HG02885 (cell line): ENCODE results near the gene TRNP1.
"Not testable (repeated sequence)": the region's sequence is repeated elsewhere in the genome, so short reads cannot be mapped to it uniquely, and the experiment has no call there.

ENCODE experiments used
- ATAC-seq: cut with Tn5 transposase; IDR thresholded peaks from one replicate; pipeline ENCODE4 v1.9.1; 2021; ENCODE audit warnings: mild to moderate bottlenecking; ENCODE audit not compliant: unreplicated experiment, poor library complexity

Gene TRNP1

GRCh38 chr1:26971590-26971989 lies 21.9 kb upstream of the TRNP1 start:
- no peak for ATAC-seq

GRCh38 chr1:26972390-26972789 lies 21.1 kb upstream of the TRNP1 start:
- ATAC-seq: no peak

DNA sequence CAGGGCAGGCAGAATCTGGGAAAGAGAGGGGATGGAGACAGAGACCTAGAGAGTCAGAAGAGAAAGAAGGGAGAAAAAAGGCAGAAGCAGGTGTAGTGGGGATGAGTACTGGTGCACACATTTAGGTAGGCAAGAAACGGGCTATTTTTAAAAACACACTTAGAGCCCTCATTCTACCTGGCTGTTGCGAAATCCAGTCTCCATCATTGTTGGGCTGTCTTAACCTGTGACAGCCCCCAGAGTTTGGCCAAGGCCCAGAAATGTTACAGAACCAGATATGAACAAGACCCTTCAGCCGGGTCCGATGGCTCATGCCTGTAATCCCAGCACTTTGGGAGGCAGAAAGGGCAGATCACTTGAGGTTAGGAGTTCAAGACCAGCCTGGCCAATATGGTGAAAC lies 20.7 kb upstream of the TRNP1 start:
- no peak for ATAC-seq

- ATAC-seq: no peak
Measured at GRCh38 chr1:26976621-26977510, 16.6 kb upstream of the TRNP1 start.

DNA sequence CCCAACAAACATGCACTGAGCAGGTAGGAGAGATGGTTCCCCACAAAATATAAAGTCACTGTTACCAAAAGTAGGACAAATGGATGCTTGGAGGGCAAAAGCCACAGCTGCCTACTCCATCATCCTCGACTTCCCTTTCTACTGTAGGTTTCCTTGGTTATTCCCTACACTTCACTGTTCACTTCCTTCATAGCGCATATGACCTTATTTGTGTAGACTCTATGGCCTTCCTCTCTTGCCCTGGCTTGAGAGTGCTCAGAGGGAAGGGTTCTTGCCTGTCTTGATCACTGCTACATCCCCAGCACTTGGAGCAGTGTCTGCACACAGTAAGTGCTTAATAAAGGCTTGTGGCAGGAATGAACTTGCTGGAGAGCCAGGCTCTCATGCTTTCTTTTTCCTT lies 14.6 kb upstream of the TRNP1 start:
- no peak for ATAC-seq

- ATAC-seq: no peak
Measured at GRCh38 chr1:26981146-26981846, 12.2 kb upstream of the TRNP1 start.

- no peak for ATAC-seq
Measured at GRCh38 chr1:26983863-26984262, 9.6 kb upstream of the TRNP1 start.

- ATAC-seq: no peak
Measured at GRCh38 chr1:26984291-26984690, 9.2 kb upstream of the TRNP1 start.

GRCh38 chr1:26986658-26987057 lies 6.8 kb upstream of the TRNP1 start:
- ATAC-seq: no peak

- not testable (repeated sequence) for ATAC-seq
Measured at GRCh38 chr1:26989403-26990109, 3.9 kb upstream of the TRNP1 start.

DNA sequence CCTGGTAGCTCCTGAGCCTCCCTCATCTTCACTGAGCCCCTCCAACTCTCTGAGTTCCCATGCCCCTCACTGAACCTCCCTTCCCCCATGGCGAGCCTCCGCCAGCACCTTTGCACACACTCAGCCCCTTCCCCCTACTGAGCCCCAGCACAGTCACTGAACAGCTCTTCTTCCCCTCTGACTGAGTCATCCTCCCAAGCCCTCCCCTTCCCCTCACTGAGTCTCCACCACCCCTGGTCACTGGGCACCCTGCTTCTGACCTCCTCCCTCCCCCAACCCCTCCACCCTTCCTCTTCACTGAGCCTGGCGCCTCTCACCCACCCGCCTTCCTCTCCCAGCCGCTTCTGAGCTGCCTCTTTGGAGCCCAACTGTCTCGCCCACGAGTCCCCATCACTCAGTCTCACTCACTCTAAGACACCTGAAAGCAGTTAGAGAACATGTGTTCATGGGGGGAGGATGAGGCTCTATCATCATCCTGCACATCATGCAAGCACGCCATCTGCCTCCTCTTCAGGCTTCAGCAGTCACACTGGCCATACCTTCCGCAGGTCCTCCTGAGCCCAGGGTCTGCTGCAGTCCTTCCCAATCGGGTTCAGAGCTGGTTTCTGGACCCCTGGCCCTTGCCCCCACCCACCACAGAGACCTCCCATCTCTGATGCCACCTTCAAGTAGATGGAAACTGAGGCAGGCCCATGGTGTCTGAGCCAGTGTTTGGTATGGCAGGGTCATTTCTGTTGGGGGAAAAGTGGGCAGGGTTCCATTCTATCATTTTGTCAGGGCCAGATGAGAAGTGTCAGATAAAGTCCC lies 2.0 kb upstream of the TRNP1 start:
- ATAC-seq: no peak

GRCh38 chr1:26994020-26994786 lies 711 bp downstream of the TRNP1 start:
- peak; percentile 27 for ATAC-seq

- no peak for ATAC-seq
Measured at GRCh38 chr1:26994787-26995517, 1.5 kb downstream of the TRNP1 start.

DNA sequence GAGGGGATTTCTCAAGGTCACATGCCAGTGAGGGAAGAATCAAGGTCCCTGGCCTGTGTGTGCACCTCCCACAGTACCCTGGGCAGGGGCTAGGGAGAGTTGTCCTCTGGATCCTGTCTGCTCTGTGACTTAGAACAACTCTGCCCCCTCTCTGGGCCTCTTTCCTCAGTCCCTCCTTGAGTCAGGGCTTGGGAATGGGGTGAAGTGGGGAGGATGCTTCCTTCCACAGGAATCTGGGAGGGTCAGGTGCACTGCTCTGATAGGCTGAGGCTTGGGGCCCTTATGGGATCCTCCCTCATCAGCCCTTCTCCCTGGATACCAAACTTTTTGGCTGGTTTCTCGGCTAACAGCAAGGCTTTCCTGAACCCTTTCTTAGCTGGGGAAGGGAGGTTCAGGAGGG lies 2.5 kb downstream of the TRNP1 start:
- ATAC-seq: no peak

- no peak for ATAC-seq
Measured at GRCh38 chr1:26996665-26997064, 3.2 kb downstream of the TRNP1 start.

- ATAC-seq: no peak
Measured at GRCh38 chr1:26998429-26999300, 5.2 kb downstream of the TRNP1 start.

DNA sequence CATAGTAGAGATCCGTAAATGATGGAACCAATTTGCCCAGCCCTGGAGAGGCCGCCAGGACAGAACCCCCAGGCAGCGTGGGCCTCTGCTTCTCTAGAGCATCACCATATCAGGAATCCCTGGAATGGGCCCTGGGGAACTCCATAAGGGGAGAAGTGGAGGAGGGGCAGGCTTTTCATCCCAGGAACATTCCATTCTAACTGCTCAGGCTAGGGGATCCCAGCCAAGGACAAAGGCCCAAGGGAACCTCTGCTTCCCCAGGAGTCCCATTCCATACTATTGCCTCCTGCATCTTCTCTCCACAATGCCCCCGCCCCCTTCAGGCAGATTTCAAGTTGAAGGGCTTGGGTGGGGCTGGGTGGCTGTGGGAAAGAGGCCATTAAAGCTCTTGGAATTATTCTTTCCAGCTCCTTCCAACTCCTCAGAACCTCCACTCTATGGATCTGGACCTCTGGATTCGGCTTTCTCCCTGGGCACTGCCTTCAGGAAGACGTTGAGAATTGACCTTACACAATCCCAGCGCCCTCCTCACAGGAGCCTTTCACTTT lies 6.0 kb downstream of the TRNP1 start:
- no peak for ATAC-seq
